LNCaP clone FGC (cell line): ENCODE measurements around the gene ACTR2.

Experiments
- DNase-seq: peaks from one replicate; pipeline ENCODE4 v3.0.0-alpha.2; 2011; ENCODE audit warnings: low read depth
- H3K4me3 ChIP-seq: 2 replicates; pipeline ENCODE4 v1.5.1; 2011; ENCODE audit warnings: mild to moderate bottlenecking, low read depth, low read length, control low read depth
- CTCF ChIP-seq: IDR thresholded peaks from 2 replicates; pipeline ENCODE4 v1.5.1; 2012; ENCODE audit warnings: mild to moderate bottlenecking; ENCODE audit not compliant: control insufficient read depth, insufficient read depth; ENCODE audit errors: extremely low read depth

The ACTR2 gene

GRCh38 chr2:65265671-65266045 is 38.0 kb downstream of the ACTR2 start:
- no peak overlapping the region for H3K4me3 ChIP-seq
- TF ChIP-seq CTCF, result no peak
- DNase-seq, result no peak

- no peak for DNase-seq
- TF ChIP-seq CTCF, result no peak
- H3K4me3 ChIP-seq, result no peak overlapping the region
Measured at GRCh38 chr2:65267008-65267407, 39.4 kb downstream of the ACTR2 start.

- no peak overlapping the region for H3K4me3 ChIP-seq
- DNase-seq, result no peak
Measured at GRCh38 chr2:65268957-65269356, 41.3 kb downstream of the ACTR2 start.

GRCh38 chr2:65273344-65273743 is 45.7 kb downstream of the ACTR2 start:
- DNase-seq, result no peak
- no peak overlapping the region for H3K4me3 ChIP-seq
- TF ChIP-seq CTCF, result no peak

More at GRCh38 chr2:65268957-65269356, 41.3 kb downstream of the ACTR2 start:
- TF ChIP-seq CTCF, result no peak

- no peak for TF ChIP-seq CTCF
- no peak for DNase-seq
- H3K4me3 ChIP-seq, result no peak overlapping the region
Measured at GRCh38 chr2:65275141-65275915, 47.7 kb downstream of the ACTR2 start.

GRCh38 chr2:65276609-65277008 is 49.0 kb downstream of the ACTR2 start:
- no peak for TF ChIP-seq CTCF
- DNase-seq, result no peak
- no peak overlapping the region for H3K4me3 ChIP-seq

GRCh38 chr2:65277118-65277517 is 49.5 kb downstream of the ACTR2 start:
- no peak for DNase-seq
- no peak overlapping the region for H3K4me3 ChIP-seq
- TF ChIP-seq CTCF, result no peak
